ENCODE data around the gene SPOCK1.

Gene SPOCK1

DNA sequence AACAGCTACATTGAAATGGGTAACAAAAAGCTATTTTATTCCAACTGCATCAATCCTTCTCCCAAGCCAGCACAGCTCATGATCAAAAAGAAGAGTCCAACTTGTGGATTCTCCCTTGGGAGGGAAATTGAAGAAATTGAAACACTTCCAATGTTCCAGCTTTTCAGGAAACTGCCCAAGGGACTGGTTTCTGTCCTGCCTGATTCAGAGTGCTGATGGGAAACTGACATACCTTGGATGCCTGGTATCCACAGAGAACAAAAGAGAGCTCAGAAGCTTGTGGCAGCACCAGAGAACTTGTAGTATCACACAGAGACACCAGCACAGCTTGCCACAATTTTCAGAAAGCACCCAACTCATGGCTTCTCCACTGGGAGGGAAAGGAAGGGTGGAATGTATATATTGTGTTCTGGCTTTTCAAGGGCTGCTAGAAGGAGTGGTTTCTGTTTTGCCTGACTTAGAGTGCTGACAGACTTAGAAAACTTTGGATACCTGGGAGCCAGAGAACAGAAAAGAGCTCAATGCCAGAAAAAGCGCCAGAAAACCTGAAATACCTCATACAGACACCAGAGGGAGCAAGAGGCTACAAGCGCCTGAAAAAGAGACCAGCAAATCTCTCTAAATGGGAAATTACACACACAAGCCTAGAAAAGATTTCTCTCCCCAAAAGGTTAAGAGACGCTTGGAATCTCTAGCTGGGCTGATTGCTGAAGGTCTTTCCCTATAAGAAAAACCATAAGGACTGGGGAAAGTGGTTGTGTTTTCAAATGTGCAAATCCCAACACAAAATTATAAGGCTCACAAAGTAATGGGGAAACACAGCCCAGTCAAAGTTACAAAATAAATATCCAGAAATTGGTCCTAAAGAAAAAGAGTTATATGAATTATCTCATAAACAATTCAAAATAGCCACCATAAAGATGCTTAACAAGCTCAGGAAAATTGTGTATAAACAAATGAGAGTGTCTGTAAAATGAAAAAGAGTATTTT is 178.8 kb downstream of the SPOCK1 start:
- DNase-seq, result peak; percentile 37

DNA sequence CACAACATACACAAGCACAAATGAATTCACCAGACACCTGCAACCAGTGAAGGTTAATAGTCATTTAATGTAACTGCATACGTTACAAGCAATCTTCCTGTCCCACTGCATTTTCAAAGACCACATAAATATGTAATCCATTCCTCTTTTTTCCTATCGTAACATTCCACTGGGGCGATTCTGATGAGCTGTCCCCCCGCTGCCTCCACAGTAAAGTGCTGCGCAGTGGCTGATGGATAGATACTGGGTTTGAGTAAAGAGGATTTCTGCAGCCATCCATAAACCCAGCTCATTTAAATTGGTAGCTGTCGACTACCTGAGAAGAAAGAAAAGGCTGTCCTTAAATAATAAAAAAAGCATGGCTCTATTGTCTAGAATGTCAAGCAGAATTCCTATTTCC is 181.1 kb downstream of the SPOCK1 start:
- no peak for DNase-seq

DNA sequence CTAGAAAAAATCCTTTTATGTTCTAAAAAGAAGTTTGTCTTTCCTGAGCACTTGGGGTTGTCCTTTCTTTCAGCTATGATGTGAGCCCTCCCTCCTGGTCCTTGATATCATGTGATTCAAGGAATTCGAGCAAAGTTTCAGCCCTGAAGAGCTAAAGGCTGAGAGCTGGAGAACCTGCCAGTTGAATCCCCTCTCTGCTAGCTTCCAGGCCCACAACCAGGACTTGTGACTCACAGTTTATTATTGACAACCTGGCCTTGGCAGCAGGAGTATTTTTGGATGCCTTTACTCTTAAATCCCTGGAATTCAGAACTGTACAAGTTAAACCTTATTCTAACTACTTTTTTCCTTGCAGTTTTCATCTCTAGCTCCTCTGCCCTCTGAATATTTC is 182.8 kb downstream of the SPOCK1 start:
- no peak for DNase-seq

GRCh38 chr5:137315534-137316345 is 183.4 kb downstream of the SPOCK1 start:
- no peak for DNase-seq

- no peak for DNase-seq
These were observed 184.0 kb downstream of the SPOCK1 start for GRCh38 chr5:137315109-137315508.

- no peak for DNase-seq
These were observed 185.5 kb downstream of the SPOCK1 start for GRCh38 chr5:137313526-137314175.

- DNase-seq, result no peak
These were observed 187.1 kb downstream of the SPOCK1 start for GRCh38 chr5:137312011-137312410.

GRCh38 chr5:137310051-137310730 is 188.9 kb downstream of the SPOCK1 start:
- DNase-seq, result no peak

- no peak for DNase-seq
These were observed 189.8 kb downstream of the SPOCK1 start for GRCh38 chr5:137309290-137309689.

DNA sequence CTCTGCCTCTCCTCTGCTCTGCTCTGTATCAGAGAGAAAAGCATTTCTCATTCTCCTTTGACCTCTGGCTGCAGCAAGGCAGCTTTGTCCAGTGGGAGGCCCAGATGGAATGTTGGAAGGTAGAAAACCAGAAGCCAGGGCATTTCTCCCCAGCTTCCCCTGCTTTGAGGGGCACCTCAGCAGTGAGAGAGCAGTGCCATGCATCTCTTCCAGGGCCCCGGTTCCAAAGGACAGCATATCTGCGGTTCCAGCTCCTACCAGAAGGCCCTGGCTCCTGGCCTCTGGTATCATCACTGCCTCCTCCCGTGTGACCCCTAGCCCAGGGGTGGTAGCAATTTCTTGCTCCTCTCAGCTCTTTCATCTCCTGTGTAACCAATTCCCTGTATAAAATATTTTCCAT is 190.8 kb downstream of the SPOCK1 start:
- DNase-seq, result no peak

- DNase-seq, result no peak
These were observed 192.2 kb downstream of the SPOCK1 start for GRCh38 chr5:137306903-137307302.

- DNase-seq, result no peak
These were observed 193.0 kb downstream of the SPOCK1 start for GRCh38 chr5:137305971-137306602.

DNA sequence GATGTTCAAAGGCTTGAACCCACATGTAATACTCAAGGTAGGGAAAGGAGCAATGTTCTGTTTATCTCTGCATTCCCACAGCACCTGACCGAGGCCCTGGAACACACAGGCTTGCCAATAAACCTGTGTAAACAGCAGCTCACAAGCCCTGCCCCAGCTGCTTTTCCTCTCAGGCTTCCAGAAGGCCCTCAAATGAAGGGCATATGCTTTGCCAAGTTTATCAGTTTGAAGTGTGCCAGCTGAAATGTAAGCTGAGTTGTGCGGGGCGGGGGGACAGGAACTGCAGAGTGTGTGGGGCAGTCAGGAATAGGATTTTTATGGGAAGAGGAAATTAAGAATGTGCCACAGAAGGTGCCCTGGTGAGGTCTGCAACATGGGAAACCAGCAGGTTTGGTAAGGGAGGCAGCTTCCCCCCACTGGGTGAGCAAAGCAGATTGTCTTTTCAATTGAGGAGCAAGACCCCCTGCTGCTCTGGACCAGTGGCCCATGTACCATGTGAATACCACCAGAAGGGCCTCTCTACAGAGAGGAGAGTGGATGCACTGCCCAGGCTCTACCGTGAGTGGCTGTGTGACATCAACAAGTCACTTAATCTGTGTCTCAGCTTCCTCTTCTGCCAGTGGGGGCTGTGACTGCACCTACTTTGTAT is 194.8 kb downstream of the SPOCK1 start:
- DNase-seq, result peak; percentile 61

GRCh38 chr5:137303509-137303908 is 195.6 kb downstream of the SPOCK1 start:
- DNase-seq, result no peak

DNA sequence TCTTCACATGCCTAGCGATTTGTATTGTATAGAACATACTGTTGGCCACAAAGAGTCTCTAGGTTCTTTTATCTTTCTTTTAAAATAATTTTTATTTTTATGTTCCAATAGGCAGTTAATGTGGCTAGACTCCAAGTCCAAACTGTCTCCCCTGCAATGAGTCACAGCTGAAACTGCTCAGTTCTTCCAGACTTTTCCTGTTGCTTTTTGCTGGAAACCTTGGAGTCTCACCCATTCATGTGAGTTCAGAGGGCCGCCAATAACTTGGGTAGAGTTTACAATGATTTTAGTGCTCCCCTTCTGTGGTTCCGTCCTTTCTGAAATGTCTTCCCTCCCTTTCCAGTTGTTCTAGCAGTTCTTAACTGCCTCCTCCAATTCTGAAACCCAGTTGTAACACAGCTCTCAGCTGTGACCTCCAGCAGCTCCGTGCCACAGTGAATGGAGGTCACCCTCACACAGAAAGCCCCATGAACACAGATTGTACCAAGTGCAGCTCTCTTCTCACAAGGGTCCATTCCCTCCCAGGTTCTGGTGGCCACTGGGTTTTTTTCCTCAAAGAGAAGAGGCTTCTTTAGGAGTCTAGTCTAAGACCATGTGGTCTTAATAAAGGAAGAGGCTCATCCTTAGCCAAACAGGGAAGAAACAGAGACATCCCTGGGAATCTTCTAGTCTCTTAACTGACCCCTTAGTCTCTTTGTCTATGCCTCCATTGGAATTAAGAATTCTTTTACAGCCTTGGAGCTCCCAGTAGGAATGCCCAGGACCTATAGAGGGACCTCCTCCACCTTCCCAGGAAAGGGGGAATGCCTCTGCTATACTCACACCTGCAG is 198.5 kb downstream of the SPOCK1 start:
- DNase-seq, result no peak

DNA sequence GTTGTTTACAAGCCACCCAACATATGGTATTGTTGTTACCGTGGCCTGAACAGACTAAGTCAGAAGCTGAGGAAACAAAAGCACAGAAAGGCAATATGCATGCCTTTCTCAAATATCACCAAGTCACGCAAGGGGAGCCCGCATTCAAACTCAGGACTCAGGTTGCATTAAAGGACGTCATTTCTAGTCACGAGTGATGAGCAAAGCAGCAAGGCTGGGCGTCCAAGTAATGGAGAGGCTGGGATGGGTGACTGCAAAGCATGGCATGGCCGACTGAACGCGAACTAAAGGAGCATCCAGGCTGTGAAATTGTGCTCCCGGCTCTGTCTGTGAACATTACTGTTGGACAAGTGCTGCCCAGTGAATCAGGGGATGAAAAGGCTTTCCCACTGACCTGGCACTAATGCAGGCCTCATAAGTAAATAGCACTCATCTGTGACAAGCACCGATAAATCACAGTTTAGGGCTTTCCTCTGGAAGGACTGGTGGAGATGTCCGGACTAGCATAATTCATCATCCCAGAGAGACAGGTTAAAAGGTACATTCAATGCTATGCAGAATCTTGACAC is 202.8 kb downstream of the SPOCK1 start:
- no peak for DNase-seq

GRCh38 chr5:137294604-137295003 is 204.5 kb downstream of the SPOCK1 start:
- DNase-seq, result no peak

- peak; percentile 44 for DNase-seq
These were observed 206.6 kb downstream of the SPOCK1 start for GRCh38 chr5:137292461-137293027.

GRCh38 chr5:137291436-137291835 is 207.7 kb downstream of the SPOCK1 start:
- DNase-seq, result no peak

GRCh38 chr5:137291031-137291430 is 208.1 kb downstream of the SPOCK1 start:
- no peak for DNase-seq
